SK-N-SH (cell line): ENCODE measurements around the gene MBNL1. TPM values are rescaled to one million over a fixed set of nuclear protein-coding genes. Genes with fewer than 3 reads are reported as not detected.

Experiments used
- CTCF ChIA-PET: fragments of 300-600, 350-600 bp; formaldehyde crosslinking; extraction: SDS; loops from one replicate; lab custom pipeline; 2021; lab: Yijun Ruan, JAX
- POLR2A ChIA-PET: fragments of 350-600 bp; sonication (Branson Sonifier 250); formaldehyde crosslinking; extraction: SDS; loops from one replicate; lab custom pipeline; 2020; ENCODE audit warnings: antibody characterized with exemption, inconsistent platforms; lab: Yijun Ruan, JAX
- DNase-seq: peaks from one replicate; pipeline ENCODE4 v3.0.0; 2012
- H2AFZ ChIP-seq: fragments of 200-600 bp; sonication (generic); 2 replicates; pipeline ENCODE4 v1.8.1; 2016; ENCODE audit warnings: antibody characterized with exemption, mild to moderate bottlenecking, low read depth
- H3F3A ChIP-seq: fragments of 200-600 bp; sonication (generic); replicated peaks from 2 replicates; pipeline ENCODE3; 2016; ENCODE audit warnings: antibody characterized with exemption, mild to moderate bottlenecking; ENCODE audit not compliant: insufficient read depth
- H3K27ac ChIP-seq, 2 experiments: fragments of 200-500 bp in 1 of 2; fragments of 200-600 bp in 1 of 2; sonication (Bioruptor generic) in 1 of 2; sonication (generic), shearing (Covaris generic) in 1 of 2; 2 replicates each; pipeline versions ENCODE4 v1.5.1 to v1.6.1; 2014 to 2016; ENCODE audit warnings: low read depth in 2 of 2, inconsistent platforms in 1 of 2, low read length in 1 of 2, mild to moderate bottlenecking in 1 of 2, mixed read lengths in 1 of 2
- H3K27me3 ChIP-seq: fragments of 200-600 bp; sonication (generic), shearing (Covaris generic); 2 replicates; pipeline ENCODE4 v1.6.1; 2016; ENCODE audit warnings: mixed run types; ENCODE audit not compliant: insufficient read depth
- H3K36me3 ChIP-seq, 2 experiments: fragments of 200-500 bp in 1 of 2; fragments of 200-600 bp in 1 of 2; sonication (Bioruptor generic) in 1 of 2; sonication (generic) in 1 of 2; replicated peaks in 1 of 2; 2 replicates each; pipeline versions ENCODE3 to v1.5.1; 2014 to 2016; ENCODE audit warnings: low read length in 1 of 2, mild to moderate bottlenecking in 1 of 2; ENCODE audit not compliant: insufficient read depth in 2 of 2, control insufficient read depth in 1 of 2
- H3K4me1 ChIP-seq, 2 experiments: fragments of 200-500 bp in 1 of 2; fragments of 200-600 bp in 1 of 2; sonication (Bioruptor generic) in 1 of 2; sonication (generic), shearing (Covaris generic) in 1 of 2; 2 replicates each; pipeline versions ENCODE4 v1.5.1 to v1.6.1; 2014 to 2016; ENCODE audit warnings: low read depth in 1 of 2, low read length in 1 of 2, mixed run types in 1 of 2; ENCODE audit not compliant: insufficient read depth in 2 of 2, control insufficient read depth in 1 of 2
- H3K4me2 ChIP-seq: fragments of 200-600 bp; sonication (generic), shearing (Covaris generic); 2 replicates; pipeline ENCODE4 v1.6.1; 2017; ENCODE audit warnings: mixed run types
- H3K4me3 ChIP-seq, 2 experiments: fragments of 200-500 bp in 1 of 2; fragments of 200-600 bp in 1 of 2; sonication (Bioruptor generic) in 1 of 2; sonication (generic), shearing (Covaris generic) in 1 of 2; 2 replicates each; pipeline versions ENCODE4 v1.5.1 to v1.8.1; 2014 to 2016; ENCODE audit warnings: low read depth in 2 of 2, inconsistent platforms in 1 of 2, low read length in 1 of 2, mild to moderate bottlenecking in 1 of 2, mixed read lengths in 1 of 2, moderate library complexity in 1 of 2
- H3K79me2 ChIP-seq: fragments of 200-600 bp; sonication (generic); 2 replicates; pipeline ENCODE4 v1.8.1; 2017; ENCODE audit warnings: mild to moderate bottlenecking; ENCODE audit not compliant: insufficient read depth
- H3K9ac ChIP-seq: fragments of 200-600 bp; sonication (generic); 2 replicates; pipeline ENCODE4 v1.6.1; 2017; ENCODE audit warnings: mixed run types
- H3K9me2 ChIP-seq: fragments of 200-600 bp; sonication (generic); 2 replicates; pipeline ENCODE4 v1.6.1; 2017; ENCODE audit warnings: mixed run types
- H3K9me3 ChIP-seq: fragments of 200-600 bp; sonication (generic); 2 replicates; pipeline ENCODE4 v1.6.1; 2017; ENCODE audit warnings: mixed run types, mild to moderate bottlenecking, moderate library complexity
- H4K20me1 ChIP-seq: fragments of 200-600 bp; sonication (generic); 2 replicates; pipeline ENCODE4 v1.6.1; 2017; ENCODE audit warnings: mild to moderate bottlenecking, mixed run types; ENCODE audit not compliant: insufficient read depth
- EZH2phosphoT487 ChIP-seq: fragments of 200-600 bp; sonication (generic); IDR thresholded peaks from 2 replicates; pipeline ENCODE4 v1.6.1; 2017; ENCODE audit warnings: low read depth, mixed run types, mild to moderate bottlenecking, antibody characterized with exemption, moderate library complexity, borderline replicate concordance
- GABPA ChIP-seq: IDR thresholded peaks from 2 replicates; pipeline ENCODE4 v1.4.0; 2012; ENCODE audit warnings: low read depth, mild to moderate bottlenecking
- MXI1 ChIP-seq: IDR thresholded peaks from 2 replicates; pipeline ENCODE4 v1.6.1; 2012; ENCODE audit warnings: mild to moderate bottlenecking, low read depth, low read length, improper control_type of control experiment
- NRF1 ChIP-seq: IDR thresholded peaks from 2 replicates; pipeline ENCODE4 v1.6.1; 2012; ENCODE audit warnings: low read depth, mild to moderate bottlenecking, low read length
- PBX3 ChIP-seq: IDR thresholded peaks from 2 replicates; pipeline ENCODE4; 2012
- REST ChIP-seq: IDR thresholded peaks from 2 replicates; pipeline ENCODE4 v1.6.1; 2012; ENCODE audit warnings: mild to moderate bottlenecking, low read depth, low read length, moderate library complexity
- RXRA ChIP-seq: IDR thresholded peaks from 2 replicates; pipeline ENCODE4 v1.4.0; 2012; ENCODE audit warnings: low read depth, mild to moderate bottlenecking, borderline replicate concordance
- SMC3 ChIP-seq: IDR thresholded peaks from 2 replicates; pipeline ENCODE4 v1.6.1; 2012; ENCODE audit warnings: low read depth, low read length, improper control_type of control experiment
- TCF12 ChIP-seq: IDR thresholded peaks from 2 replicates; pipeline ENCODE4 v1.4.0; 2012
- USF1 ChIP-seq: IDR thresholded peaks from 2 replicates; pipeline ENCODE4 v1.4.0; 2012; ENCODE audit warnings: low read depth, borderline replicate concordance
- USF2 ChIP-seq: fragments of 150-350 bp; IDR thresholded peaks from 2 replicates; pipeline ENCODE4 v1.6.1; 2017; ENCODE audit warnings: antibody characterized with exemption, low read length, low read depth, borderline replicate concordance
- WGBS: methylation state at CpG from one replicate; pipeline ENCODE4 v1.1.6; 2017; ENCODE audit warnings: low lambda C conversion rate; 5-methylcytosine and 5-hydroxymethylcytosine counted together
- polyA plus RNA-seq, 3 experiments: library from polyadenylated mRNA; depleted of rRNA; stranded (reverse); fragments of >200 nt; gene quantifications; 2 replicates each; pipeline ENCODE4 v1.2.3, GENCODE V29; 2012

MBNL1 gene
- polyA plus RNA-seq, 1 of the 3 experiments (the other 2 are of a cell fraction): 44.3 TPM

- no peak overlapping the region for H2AFZ ChIP-seq
- TF ChIP-seq EZH2phosphoT487: no peak
- TF ChIP-seq USF2: no peak
- no peak for TF ChIP-seq SMC3
- no peak for TF ChIP-seq NRF1
- TF ChIP-seq GABPA: no peak
- no peak for TF ChIP-seq PBX3
- TF ChIP-seq MXI1: no peak
- no peak for TF ChIP-seq USF1
- TF ChIP-seq RXRA: no peak
- no peak for TF ChIP-seq REST
- TF ChIP-seq TCF12: no peak
- DNase-seq: no peak
- peaks cover 15 to 22% of the 10 kb centered on the region in 2 experiments for H3K36me3 ChIP-seq
- 68% methylated on average over 8 of the region's 8 CpGs for WGBS
- H3K79me2 ChIP-seq: peaks cover 98% of the 10 kb centered on the region
- no peaks in the 10 kb centered on the region for H3K9me2 ChIP-seq
- peak overlapping the region; percentile 50 to 60; a peak in 3 of 4 replicates for H3K4me3 ChIP-seq
- no peaks in the 10 kb centered on the region for H3K9me3 ChIP-seq
- H4K20me1 ChIP-seq: peaks cover 35% of the 10 kb centered on the region
- H3K27me3 ChIP-seq: no peaks in the 10 kb centered on the region
- H3K4me2 ChIP-seq: peak overlapping the region; percentile 75
- peaks cover 34% of the 10 kb centered on the region in 2 experiments; a peak in 3 of 4 replicates for H3K4me1 ChIP-seq
- peaks cover 53% of the 10 kb centered on the region for H3F3A ChIP-seq
- ChIA-PET POLR2A (no interaction called here), CTCF (interaction anchor here (1.1 kb wide), 3 partner anchors 9 to 143 kb away, joined by 3 to 4 read pairs (median 3); no protein-coding TSS in a partner anchor)
- peak overlapping the region; percentile 92 to 97 for H3K27ac ChIP-seq
- peak overlapping the region; percentile 59; the same call in 1 of the 2 replicates for H3K9ac ChIP-seq
Measured at GRCh38 chr3:152300029-152300731, 31.5 kb downstream of the MBNL1 start.
